GM18870 (cell line): Measurements from ENCODE around the gene CFAP299.

ENCODE experiments used
- ATAC-seq: cut with Tn5 transposase; IDR thresholded peaks from one replicate; pipeline ENCODE4 v1.9.1; 2021; ENCODE audit warnings: moderate library complexity; ENCODE audit not compliant: unreplicated experiment

CFAP299 gene

DNA sequence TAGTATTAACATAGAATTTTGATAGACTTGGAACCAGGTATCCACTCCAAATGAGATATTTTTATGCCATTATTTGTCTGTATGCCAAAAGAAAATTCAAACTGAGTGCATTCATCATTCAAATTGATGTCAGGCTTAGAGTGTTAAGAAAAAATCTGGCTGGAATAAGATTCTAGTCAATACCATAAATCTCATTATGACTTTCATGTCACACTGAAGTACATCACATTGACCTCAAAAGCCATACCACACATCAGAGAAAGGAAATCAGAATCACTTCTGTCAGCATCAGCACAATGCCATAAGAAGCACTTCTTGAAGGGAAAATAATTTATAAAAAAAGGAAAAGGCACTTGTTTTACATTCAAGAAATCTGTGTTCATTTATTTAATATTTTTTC is 575.9 kb downstream of the CFAP299 start:
- peak; percentile 66 for ATAC-seq

DNA sequence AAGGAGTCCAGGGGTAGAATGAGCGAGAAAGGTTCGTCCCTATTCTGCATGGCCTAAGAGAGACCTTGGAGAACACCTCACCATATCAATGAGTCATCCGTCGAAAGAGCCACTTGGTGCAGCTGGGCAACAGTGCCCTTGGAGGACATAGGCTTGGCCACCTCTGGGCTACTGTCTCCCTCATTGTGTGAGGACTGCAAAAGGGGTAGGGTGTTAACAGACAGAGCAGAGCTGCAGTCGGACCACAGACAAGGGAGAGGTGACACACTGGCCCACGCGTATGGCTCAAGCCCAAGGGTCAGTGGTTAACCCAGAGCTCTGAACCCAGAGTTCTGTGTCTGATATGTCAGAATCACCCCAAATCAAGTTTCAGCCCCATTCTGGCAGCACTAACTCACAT is 576.8 kb downstream of the CFAP299 start:
- ATAC-seq: no peak

DNA sequence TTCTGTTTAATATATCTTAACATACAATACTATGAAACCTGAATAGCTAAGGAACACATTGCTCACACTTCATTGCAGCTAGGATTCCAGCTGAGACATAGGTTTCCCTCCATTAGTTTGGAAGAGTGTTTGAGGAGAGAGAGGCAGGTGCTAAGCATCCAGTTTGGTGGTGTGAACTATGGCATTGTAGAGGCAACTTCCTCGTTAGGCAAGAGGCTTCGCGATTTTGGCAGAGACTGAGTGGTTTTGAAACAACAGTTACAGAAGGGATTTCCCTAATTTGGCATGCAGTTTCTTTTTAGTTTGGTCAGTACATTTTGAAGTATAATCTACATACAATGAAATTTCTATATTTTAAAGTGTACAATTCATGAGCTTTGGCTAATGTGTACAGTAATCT is 577.9 kb downstream of the CFAP299 start:
- peak; percentile 89 for ATAC-seq

DNA sequence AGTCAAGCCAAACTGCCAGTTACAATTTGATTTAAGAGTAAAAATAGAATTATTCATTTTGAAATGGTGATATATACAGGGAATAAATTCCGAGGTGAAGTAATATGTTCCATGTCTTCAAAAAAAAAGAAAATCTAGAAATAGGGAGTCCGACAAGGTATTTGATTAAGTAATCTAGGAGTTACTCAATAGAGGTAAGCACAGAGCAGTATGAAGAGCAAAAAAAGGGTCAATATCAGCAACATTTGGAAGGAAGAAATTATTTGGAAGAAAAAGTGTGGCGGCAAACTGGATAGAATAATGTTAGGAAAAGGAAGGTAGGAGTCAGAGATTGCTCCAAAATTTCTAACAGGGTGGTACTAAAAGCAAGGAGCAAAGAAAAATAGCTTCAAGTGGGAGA is 581.2 kb downstream of the CFAP299 start:
- ATAC-seq: no peak

DNA sequence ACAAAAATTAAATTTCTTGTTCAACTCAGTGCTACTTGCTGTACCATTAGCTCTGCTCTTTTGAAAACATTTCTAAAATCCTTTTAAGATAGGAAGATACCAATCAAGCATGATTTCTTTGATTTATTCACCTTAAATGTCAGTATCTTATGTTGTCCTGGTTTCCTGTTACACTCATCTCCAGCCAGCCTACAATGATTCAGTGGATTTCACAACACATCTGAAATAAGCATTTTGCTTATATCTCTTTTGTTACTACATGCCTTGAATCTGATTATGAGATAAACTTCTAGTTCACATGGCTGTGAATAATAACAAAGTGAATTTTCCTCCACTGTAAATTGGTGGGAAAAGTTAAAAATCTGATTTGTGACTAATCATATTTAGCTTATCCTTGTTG is 582.5 kb downstream of the CFAP299 start:
- no peak for ATAC-seq

DNA sequence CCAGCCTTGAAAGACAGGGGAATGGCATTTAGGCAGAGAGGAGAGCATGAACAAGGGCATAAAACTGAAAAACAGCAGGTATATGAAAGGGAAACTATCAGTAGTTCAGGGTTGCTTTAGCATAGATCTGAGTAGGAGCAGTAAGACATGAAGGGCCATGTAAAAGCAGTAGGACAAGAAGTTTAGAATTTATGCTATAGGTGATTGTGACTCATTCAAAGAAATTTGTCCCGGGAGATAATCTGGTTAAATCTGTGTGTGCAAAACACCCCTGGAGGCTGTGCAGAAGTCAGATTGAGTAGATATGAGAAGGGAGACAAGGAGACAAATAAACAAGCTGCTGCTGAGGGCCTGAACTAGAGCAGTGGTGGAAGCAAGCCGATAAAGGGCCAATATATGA is 585.9 kb downstream of the CFAP299 start:
- ATAC-seq: no peak

DNA sequence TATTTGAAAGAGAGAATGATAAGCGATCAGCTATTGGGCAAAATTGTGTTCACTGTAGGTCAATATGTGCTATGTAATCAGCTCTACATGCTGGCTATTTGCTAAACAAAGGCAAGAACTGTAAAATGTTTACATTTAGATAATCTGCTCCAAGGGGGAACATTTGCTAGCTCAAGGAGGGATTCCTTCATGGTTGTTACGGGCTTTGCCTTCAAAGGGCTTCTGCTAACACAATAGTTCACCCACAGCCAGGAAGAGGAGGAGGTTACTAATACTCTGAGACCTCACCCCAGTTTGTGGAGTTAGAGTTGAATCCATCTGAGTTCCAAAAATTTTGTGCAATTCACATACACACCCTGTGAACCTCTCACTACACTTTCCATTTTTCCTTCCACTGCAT is 587.4 kb downstream of the CFAP299 start:
- no peak for ATAC-seq

DNA sequence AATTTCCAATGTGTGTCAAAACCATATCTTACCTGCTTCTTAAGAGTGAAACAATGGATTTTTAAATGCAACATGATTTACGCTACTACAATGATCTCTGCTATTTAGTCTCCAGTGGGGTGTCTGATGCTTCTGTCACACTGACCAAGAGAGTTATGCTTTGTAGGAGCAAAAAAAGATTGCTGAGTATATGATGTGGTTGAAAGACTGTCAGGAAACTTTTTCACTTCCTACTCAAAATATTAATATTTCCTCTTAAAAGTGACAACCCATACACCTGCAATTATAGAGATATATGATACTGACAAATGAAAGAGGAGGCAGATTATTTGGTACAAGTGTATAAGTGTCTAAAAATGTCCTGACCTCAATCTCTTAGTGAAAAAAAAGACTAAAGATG is 589.8 kb downstream of the CFAP299 start:
- ATAC-seq: no peak

DNA sequence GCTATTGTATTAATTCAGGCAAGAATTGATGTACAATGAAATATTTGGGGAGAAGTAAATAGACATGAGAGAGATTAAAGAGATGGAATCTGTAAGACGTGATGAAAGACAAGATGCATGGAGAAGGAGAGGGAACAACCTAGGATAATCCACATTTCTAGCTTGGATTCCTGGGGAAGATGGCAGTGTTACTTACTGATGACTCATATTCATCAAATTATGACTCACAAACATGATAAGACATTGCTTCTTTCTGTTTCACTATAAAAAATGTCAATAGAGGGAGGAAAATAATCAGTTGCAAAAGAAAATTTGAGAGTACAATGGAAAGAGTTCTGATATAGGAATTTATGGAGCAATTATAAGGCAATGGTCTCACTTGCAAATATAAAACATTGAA is 590.9 kb downstream of the CFAP299 start:
- no peak for ATAC-seq

DNA sequence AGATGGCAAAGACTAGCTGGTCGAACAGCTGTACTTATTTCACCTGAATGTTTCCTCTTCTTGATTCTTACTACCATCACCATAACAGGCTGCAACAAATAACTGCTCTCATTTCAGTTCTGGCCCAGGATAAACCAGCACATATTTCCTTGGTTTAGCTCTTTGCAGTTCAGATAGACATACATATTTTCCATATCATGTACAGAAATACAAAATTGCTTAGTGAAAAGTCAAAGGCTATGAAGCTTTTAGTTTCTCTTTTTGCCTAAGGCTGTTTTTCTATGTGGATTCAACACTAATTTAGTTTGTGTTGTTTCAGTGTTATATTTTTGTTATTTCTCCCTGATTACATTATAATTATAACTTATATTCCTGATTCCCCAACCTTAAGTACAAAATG is 591.4 kb downstream of the CFAP299 start:
- ATAC-seq: no peak

DNA sequence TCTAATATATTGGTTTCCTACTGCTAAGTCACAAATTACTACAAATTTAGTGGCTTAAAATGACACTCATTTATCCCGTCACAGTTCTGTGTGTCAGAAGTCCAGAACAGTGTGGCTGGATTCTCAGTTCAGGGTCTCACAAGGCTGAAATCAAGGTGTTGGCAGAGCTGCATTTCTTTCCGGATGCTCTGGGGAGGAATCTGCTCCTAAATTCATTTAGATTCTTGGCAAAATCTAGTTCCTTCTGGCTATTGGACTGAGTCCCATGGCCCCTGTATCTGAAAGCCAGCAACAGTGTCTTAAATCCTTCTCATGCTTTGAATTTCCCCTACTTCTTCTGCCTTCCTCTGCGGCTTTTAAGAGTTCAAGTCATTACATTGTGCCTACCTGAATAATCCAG is 591.9 kb downstream of the CFAP299 start:
- ATAC-seq: no peak

DNA sequence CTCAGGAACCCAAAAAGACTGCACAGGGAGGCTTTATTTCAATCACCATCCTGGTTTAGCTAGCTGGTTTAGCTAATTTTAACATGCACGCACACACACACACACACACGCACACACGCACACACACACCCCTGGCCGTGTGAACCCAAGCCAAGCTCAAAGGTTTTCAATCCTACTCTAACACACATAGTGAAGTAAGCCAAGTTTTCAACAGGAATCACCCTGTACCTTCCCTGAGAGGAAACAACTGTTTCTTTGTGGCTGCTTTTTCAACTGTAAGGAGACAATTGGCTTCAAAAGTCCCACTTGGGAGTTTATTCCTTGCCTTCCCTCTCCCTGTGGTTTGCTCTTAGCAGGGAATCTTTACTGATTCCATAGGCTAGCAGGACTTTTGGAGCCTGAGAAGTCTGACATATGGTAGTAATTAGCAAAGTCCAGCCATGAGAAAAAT is 596.1 kb downstream of the CFAP299 start:
- ATAC-seq: no peak

DNA sequence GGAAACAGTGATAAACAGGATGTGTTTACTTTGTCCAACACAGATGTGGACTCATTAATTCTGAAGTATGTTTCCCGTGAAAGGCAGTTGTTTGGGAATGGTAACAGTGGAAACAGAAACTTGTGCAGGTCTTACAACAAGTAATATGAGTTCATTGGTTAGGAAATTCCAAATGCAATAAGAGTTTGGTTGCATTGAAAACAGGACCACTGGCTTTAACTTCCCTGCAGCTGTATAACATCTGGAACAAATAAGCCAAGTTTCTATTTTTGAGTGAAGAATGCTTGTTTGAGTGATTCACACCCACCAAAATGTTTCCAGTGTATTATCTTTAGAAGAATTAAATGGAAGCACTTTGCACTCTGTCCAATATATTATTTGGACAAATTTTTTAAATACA is 612.6 kb downstream of the CFAP299 start:
- ATAC-seq: no peak

DNA sequence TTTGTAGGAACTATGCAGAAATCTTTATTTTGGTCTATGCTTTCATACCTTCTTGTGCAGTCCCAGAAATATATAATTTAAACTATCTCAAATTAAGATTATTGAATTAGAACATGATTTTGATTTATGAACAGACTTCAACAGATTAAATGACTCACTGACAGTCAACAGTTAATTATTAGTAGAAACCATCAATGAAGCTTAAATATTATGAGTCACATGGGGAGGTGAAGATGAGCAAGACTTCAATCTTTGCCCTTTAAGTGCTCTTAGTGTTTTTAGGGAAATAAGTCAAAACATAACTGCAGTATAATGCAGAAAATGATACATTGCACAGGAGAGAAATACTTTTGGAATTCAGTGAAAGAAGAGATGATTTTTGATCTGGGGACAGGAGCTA is 613.5 kb downstream of the CFAP299 start:
- ATAC-seq: peak; percentile 67

DNA sequence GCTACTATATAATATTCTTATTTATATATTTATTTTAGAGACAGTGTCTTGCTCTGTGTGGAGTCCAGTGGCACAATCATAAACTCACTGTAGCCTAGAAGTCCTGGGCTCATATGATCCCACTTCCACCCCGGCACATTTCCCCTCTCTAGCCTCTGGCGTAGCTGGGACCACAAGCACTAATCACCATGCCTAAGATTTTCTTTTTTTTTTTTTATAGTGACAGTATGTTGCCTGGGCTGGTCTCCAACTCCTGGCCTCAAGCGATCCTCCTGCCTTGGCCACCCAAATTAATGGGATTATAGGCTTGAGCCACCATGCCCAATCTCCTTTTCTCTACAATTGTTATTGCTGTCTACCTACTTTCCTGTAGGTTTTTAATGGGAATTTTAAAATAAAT is 620.9 kb downstream of the CFAP299 start:
- no peak for ATAC-seq

DNA sequence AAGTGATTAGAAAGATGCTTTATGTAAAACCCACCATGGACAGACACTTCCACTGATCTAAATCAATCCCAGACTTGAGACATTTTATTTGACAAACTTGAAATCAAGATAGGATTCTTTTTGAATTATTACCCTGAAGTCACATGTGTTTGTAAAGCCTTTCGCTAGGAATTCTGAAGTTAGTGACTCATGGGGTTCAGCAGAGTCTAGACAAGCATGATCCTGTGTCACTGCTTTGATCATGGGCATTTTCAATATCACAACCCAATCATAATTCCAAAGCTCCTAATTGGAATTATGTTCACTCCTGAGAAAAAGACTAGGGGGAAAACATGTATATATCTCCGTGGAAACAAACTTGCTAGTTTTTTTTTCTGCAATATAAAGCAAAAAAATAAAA is 627.5 kb downstream of the CFAP299 start:
- no peak for ATAC-seq

DNA sequence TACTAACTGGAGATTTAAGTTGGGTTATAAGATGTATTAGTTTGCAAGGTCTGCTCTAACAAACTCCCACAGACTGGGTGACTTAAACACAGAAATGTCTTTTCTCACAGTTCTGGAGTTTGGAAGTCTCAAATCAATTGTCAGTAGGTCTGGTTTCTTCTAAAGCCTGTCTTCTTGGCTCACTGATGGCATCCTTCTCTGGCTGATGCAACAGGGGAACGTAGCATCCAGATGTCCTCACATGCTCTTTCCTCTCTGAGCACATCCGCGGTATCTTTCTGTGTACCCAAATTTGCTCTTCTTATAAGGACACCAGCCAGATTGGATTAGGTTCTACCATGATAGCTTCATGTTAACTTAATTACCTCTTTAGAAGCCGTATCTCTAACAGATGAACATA is 631.8 kb downstream of the CFAP299 start:
- no peak for ATAC-seq

DNA sequence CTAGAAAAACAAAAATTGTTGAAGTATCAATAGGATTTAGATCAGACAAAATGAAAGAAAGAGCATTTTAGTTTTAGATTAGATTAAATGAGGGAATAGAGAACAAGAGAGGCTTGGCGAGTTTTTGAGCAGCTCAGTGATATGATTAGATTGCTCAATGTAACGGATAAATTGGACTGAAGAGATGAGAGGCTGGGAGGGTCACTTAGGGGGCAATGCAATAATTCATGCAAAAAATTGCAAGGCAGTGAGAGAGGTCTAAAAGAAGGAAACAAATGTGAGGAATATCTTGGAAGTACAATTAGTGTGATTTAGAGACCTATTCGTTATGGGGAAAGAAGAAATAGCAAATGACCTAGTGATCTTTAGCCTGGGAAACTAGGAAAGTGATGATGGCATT is 644.7 kb downstream of the CFAP299 start:
- no peak for ATAC-seq

DNA sequence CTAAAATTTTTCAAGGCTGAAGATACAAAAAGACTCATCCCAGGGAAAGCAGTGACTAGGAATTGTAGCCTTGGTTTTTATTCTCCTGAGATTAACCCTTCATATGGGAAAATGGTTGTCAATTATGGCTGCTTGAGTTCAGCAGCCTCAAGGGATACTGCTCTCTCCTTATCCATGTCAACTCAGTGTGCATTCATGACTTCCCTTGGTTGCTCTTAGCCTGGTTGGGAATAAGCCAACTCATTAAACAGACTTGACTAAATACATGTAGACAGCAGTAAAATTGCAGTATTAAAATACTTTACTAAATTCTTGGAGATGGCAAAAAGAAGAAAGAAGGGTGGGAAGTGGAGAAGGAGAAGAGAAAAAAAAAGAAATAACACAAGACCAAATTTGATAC is 650.5 kb downstream of the CFAP299 start:
- ATAC-seq: no peak

DNA sequence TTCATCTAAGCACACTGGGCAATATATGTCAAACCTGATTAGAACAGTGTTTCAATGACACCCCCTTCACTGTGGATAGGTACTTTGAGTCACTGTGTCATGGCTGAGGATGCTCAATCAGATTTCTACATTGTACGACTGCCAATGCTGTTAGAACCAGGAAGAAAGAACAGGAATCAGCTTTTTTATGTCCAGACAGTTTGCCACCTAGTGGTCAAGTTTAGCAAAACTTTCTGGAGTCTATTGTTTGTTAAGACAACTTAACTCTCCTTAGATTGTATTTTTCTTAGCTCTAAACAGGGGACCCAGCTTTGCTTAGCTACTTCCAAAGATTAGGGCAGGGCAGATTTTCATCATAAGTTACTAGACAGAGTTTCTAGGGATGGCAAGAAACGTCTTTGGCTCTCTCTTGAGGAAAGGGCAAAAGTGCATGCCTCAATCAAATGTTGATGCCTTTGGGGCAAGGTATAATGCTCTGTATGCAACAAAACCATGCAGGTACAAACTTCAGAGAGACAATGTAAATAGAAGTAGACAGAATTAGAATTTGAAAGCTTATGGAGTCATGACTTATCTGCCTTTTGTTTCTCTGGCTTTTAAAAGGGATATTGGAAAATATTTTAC is 654.5 kb downstream of the CFAP299 start:
- peak; percentile 72 for ATAC-seq

DNA sequence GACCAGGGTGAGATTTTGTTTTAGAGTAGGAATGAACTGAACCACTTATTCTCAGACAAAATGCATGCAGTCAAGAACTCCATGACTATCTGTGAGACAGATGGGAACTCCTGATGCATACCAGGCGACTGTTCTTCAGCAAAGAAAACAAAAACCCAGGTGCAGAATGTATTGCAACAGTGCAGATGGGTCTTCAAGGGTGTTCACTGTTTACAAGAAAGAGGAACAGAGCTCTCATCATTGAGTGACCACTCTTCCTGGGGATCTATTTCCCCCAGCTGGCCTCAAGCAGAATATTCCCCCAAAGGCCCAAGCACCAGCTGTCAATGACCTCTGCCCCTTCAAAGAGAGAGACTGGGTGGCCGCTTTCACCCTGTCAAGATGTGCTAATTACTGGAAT is 655.3 kb downstream of the CFAP299 start:
- no peak for ATAC-seq

DNA sequence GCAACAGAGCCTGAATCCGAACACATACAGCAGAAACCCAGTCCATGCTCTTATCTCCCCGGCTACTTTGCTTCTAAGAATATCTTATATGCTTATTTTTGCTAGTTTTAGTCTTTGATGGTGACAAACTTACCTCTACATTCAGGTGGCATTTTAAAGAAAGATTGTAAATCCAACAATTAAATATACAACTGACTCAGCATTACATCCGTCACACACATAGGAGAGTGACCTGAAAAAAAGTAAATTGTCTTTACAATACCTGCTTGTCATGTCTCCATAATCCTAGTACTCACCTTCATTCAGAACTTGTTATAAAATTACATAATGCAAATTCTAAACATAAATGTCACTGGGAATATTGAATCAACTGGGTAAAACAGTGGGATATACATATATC is 664.4 kb downstream of the CFAP299 start:
- no peak for ATAC-seq

DNA sequence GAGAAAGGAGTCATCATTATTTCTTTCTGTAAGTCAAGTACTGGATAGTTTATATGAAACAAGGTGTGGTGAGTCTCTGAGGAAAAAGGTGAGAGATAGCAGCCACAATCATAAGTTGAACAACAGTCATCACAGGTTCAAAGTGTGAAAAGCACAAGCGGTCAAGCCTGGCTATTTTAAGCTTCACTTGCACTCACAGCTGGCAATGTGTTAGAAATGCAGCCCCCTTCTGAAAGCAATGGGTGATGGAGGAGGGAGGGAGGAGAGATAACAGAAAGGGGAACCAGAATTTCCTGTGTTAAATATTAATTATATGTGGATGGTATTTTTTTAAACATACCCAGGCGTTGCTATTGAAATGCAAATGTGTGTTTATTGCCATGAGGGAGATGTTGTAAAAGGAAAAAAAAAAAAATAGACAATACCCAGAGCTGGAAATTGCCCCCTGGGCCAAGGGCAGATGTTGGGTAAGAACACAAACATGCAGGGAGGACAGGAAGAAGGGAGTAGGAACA is 668.1 kb downstream of the CFAP299 start:
- peak; percentile 99 for ATAC-seq
